Bronchial epithelial cell (primary cell): ENCODE data around the gene LTB4R2. TPM values are rescaled to one million over a fixed set of nuclear protein-coding genes. Genes with fewer than 3 reads are reported as not detected.

Experiments
- DNase-seq: peaks from one replicate; pipeline ENCODE4 v3.0.0-alpha.2; 2010; ENCODE audit warnings: low read depth
- FAIRE-seq: peaks from 2 replicates; lab custom pipeline; 2011; peaks lifted over from hg19 to GRCh38; lab: Jason Lieb, UNC
- H3K27me3 ChIP-seq: 2 replicates; pipeline ENCODE4 v1.5.1; 2011; ENCODE audit warnings: low read length; ENCODE audit not compliant: control insufficient read depth, insufficient read depth
- H3K36me3 ChIP-seq: 2 replicates; pipeline ENCODE4 v1.5.1; 2011; ENCODE audit warnings: low read length; ENCODE audit not compliant: control insufficient read depth, insufficient read depth
- H3K4me3 ChIP-seq: 2 replicates; pipeline ENCODE4 v1.5.1; 2011; ENCODE audit warnings: mild to moderate bottlenecking, low read depth, low read length, control low read depth
- total RNA-seq: library from RNA; depleted of rRNA; stranded (reverse); fragments of >200 nt; gene quantifications from 2 replicates; pipeline ENCODE4 v1.2.1, GENCODE V29; 2014
- TF ChIP-seq, protein P1 (sequence below): IDR thresholded peaks from 2 replicates; pipeline ENCODE4 v1.5.1; 2011; ENCODE audit warnings: mild to moderate bottlenecking, moderate library complexity, low read length, control low read depth, inconsistent platforms; ENCODE audit not compliant: insufficient read depth, severe bottlenecking

The LTB4R2 gene
- total RNA-seq, 1 donor from 2014 or later = 10.5 TPM

DNA sequence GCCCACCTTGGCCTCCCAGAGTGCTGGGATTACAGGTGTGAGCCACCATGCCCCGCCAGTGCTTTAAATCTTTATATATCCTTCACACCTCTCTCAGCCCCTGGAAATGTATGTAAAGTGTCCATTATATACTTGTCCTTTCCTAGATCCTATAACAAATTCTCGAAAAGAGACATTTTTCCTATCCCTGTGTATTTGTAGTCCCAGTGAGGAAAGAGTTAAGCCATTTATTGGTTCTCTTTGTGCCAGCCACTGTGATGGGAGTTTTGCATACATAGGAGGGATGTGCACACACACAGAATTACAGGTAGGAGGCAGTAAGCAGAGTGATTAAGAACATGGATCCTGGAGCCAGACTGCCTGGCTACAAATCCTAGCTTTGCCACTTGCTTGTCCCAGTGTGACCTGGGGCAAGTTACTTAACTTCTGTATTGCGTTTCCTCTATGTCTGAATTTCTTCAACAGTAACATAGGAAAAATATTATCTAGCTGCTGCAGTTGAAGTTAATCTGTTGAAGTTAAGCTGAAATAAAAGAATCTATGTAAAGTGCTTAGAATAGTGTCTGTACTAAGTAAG lies 36.4 kb upstream of the LTB4R2 start:
- Histone ChIP-seq H3K36me3 (peaks cover 13% of the 10 kb centered on the region), H3K4me3 (no peak overlapping the region), H3K27me3 (no peaks in the 10 kb centered on the region)
- DNase-seq (peak; percentile 74), FAIRE-seq (no peak)
- TF ChIP-seq, protein P1, sequence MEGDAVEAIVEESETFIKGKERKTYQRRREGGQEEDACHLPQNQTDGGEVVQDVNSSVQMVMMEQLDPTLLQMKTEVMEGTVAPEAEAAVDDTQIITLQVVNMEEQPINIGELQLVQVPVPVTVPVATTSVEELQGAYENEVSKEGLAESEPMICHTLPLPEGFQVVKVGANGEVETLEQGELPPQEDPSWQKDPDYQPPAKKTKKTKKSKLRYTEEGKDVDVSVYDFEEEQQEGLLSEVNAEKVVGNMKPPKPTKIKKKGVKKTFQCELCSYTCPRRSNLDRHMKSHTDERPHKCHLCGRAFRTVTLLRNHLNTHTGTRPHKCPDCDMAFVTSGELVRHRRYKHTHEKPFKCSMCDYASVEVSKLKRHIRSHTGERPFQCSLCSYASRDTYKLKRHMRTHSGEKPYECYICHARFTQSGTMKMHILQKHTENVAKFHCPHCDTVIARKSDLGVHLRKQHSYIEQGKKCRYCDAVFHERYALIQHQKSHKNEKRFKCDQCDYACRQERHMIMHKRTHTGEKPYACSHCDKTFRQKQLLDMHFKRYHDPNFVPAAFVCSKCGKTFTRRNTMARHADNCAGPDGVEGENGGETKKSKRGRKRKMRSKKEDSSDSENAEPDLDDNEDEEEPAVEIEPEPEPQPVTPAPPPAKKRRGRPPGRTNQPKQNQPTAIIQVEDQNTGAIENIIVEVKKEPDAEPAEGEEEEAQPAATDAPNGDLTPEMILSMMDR = peak; percentile 50

DNA sequence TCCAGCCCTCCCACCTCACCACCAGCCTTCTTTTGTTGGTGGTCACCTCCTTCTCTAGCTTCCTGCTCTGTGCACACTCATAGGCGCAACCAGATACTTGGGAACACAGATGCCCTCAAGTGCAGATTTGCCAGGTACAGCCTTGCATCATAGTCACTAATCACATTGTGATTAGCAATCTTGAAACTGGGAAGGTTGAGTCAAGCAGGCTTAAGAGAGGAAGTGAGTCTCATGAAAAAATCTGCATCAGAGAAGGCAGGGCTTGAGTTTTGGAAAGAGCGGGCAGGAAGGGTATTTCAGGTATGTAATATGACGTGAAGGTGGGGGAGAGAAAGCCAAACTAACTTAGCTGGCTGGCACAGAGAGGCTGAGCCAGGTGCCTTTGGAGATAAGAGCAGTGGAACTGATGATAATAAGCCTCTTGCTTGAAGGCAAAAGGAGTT lies 35.8 kb upstream of the LTB4R2 start:
- Histone ChIP-seq H3K4me3 (no peak overlapping the region), H3K27me3 (no peaks in the 10 kb centered on the region), H3K36me3 (peaks cover 9% of the 10 kb centered on the region)
- DNase-seq = peak; percentile 100
- FAIRE-seq = peak; percentile 66
- TF ChIP-seq, protein P1 = no peak

- FAIRE-seq (no peak), DNase-seq (no peak)
- TF ChIP-seq, protein P1 = no peak
- Histone ChIP-seq H3K36me3 (no peaks in the 10 kb centered on the region), H3K27me3 (no peaks in the 10 kb centered on the region), H3K4me3 (no peak overlapping the region)
Observed at GRCh38 chr14:24277071-24277470, 32.9 kb upstream of the LTB4R2 start.

DNA sequence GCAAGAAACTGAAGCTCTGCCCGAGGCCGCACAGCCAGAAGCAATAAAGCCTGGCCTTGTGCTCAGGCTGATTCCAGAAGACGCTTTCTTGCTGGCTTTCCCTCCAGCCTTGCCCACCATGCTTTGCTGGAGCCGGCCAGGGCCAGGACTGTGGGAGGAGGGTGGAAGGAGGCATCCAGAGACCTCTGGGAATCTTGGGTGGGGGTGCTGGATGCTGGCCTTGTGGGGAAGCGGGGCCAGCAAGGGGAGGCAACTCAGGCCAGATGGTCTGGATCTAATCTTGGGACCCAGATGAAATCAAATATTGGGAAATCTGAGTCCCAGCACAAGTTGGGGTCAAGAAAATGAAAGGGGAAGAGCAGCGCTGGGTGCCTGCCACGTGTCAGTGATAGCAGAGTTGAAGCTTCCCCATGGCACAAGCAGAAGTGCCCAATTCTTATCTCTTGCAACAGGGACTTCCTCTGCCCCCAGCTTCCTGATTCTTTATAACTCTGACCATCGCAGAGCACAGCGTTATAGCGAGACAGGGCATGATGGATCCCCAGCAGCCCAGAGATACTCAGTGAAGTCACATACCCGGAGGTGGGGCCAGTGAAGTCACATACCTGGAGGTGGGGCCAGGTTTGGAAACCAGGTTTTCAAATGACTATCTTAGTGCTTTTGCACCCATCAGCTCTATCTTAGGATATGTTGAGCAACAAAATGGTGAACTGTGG lies 32.2 kb upstream of the LTB4R2 start:
- Histone ChIP-seq H3K27me3 (no peaks in the 10 kb centered on the region), H3K4me3 (no peak overlapping the region), H3K36me3 (no peaks in the 10 kb centered on the region)
- TF ChIP-seq, protein P1 = no peak
- FAIRE-seq = no peak
- no peak for DNase-seq

DNA sequence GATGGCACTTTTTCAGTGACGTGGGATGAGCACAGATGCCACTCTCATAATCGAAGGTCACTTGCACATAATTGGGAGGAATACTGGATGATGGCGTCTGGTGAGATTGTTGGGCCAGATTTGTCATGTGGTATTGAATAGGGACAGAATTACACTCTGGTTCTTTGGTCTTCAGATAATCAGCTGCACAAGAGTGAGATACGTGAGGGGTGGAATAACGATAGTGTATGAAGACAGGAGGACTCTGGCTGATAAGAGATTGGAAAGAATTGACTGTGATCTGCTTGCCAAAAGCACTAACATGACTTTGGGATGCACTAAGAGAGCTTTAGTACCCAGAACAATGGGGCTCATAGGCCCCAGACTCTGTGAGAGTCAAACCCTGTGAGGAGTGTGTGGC lies 31.5 kb upstream of the LTB4R2 start:
- FAIRE-seq (no peak), DNase-seq (no peak)
- Histone ChIP-seq H3K36me3 (no peaks in the 10 kb centered on the region), H3K4me3 (no peak overlapping the region), H3K27me3 (no peaks in the 10 kb centered on the region)
- TF ChIP-seq, protein P1 = no peak
